ENCODE data around the gene ULK2.
"Not testable (repeated sequence)": the region's sequence is repeated elsewhere in the genome, so short reads cannot be mapped to it uniquely, and the experiment has no call there.

Gene ULK2

GRCh38 chr17:19867329-19868078 is at the start of gene ULK2:
ULK2 (minus strand) TSS chr17:19867936; CDS start chr17:19867417, 519 bp downstream.
- peak; percentile 57 for DNase-seq

GRCh38 chr17:19915245-19915978 is 47.7 kb upstream of the ULK2 start:
- no peak for DNase-seq

DNA sequence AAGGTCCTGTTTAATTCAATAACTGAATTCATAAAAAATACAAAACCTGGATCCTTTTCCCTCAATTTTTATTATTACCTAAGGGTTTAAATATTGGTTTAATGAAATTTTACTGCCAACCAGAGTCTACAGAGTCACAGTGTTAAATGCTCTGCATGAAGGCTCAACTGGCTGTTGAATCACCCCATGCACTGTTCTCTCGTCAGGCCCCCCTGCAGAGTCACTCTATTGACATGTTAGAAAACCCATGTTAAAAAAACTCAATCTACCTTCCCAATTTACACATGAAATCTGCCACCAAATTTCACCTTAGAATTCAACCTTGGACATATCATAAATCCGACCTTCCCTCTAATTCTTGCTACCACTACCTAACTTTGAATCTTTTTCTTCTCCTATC is 43.3 kb upstream of the ULK2 start:
- DNase-seq, result no peak

GRCh38 chr17:19909139-19909538 is 41.4 kb upstream of the ULK2 start:
- DNase-seq, result no peak

DNA sequence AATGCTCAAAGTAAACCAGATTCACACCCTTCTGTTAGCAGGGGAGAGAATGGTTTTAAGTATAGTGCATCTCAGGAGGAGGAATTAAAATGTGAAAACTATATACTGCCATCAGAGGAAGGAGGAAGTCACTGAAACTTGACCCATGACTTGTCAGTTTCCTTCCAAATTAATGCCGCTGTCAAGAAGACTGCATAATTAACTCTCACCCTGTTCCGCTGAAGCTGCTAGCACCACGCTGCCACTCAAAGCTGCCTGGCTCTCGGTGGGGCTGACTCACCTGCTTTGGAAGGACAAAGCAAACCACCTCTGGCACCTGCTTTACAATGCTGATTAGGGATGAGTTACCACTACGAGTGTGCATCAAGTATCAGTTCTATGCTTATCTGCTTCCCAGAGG is 37.8 kb upstream of the ULK2 start:
- no peak for DNase-seq

DNA sequence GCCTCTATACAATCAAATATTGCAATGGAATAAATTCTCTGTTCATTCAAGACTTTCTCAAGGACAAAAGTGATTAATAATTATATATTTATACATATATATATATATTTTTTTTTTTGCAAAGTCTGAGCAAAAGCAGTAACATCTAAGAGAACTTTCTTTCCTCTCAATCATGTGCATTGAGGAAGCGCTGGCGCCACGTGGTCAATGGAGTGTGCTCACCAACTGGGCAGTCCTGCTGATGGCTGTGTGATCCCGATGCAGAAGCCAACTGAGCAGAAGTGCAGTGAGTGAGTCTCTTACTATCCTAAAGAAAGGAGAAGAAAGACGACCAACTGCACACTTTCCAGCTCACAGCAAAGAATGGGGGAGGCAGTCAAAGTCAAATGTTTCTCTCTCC is 37.2 kb upstream of the ULK2 start:
- DNase-seq, result no peak

GRCh38 chr17:19904412-19904811 is 36.7 kb upstream of the ULK2 start:
- no peak for DNase-seq

DNA sequence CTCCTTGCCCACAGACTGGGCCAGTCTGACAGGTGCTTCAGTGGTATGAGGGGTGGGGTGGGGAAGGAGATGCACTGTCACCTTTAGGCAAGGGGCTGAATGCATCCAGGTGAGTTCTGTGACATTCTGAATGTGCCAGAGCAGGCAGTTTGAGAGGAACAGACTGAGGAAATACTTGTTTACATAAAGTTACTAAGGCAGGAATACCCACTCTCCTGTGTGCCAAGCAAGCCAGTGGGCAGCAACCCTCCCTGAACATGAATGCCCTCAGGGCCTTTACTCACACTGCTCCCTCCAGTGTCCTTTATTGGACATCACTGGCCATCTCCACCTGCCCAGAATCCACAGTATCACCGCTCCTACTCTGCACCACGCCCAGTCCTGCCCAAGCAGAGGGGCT is 33.1 kb upstream of the ULK2 start:
- no peak for DNase-seq

DNA sequence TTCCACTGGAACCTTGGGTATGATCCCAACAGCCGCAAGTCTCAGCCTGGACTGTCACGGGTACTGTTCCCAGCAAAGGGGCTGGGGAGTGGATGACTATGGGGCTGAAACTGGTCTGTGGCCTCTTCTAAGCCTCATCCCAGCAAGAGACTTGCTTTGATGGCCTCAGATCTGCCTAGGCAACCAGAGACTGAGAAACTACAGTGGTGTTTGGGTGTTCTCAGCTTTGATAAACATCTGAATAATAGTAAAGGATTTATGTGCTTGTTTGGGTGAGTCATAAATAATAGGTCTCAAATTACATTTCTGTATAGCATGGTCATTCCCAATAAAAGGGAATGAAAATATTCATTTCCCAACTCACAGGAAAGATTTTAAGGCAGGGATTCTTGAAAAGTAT is 30.2 kb upstream of the ULK2 start:
- DNase-seq, result no peak

DNA sequence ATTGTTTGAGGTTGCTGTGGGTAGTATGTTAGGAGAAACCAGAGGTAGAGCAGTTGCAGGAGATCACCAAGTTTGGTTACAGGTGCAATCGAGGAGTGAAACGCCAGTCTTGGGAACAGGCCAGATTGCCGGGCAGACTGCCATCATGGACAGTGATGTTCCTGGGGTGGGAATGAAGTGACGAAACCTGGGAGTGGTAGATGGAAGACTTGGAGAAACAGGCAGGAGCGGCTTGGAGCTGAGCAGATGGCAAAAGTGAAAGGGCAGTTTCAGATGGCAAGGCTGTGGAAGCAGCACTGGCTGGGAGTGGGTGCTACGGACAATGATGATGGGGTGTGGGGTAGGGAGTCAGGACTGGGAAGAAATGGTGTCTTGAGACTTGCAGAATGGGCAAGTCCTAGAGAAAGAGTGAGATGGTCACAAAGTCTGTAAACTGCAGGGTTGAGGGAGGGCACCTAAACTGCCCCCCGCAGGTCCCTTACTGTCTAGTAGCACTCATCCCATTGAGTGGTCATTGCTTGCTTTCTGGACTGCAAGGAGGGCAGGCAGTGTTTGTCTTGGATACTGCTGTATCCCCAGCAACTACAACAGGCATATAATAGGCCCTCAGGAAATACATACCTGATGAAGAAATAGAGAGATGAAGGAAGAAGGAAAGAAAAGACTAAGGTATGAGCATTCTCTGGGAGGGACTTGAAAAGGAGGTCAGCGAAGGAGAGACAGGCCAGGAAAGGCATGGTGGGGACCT is 29.5 kb upstream of the ULK2 start:
- no peak for DNase-seq

- DNase-seq, result no peak
These were observed 28.9 kb upstream of the ULK2 start for GRCh38 chr17:19896679-19897078.

GRCh38 chr17:19890554-19890953 is 22.8 kb upstream of the ULK2 start:
- DNase-seq, result not testable (repeated sequence)

DNA sequence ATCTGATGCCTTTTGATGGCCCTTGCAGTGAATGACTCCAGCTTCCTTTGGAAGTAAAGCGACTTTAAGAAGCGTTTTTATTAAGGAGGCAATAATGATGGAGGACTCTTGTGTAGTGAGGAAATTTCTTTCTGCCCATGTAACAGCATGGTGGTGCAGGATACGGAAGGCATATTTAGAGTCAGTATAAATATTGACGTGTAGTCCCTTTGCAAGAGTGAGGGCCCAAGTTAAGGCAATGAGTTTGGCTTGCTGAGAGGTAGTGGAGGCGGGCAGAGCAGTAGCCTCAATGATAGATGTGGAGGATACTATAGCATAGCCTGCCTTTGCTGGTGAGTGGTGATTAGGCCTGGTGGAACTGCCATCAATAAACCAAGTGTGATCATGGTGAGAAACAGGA is 22.3 kb upstream of the ULK2 start:
- DNase-seq, result not testable (repeated sequence)

GRCh38 chr17:19886116-19886515 is 18.4 kb upstream of the ULK2 start:
- DNase-seq, result no peak

- DNase-seq, result no peak
These were observed 15.9 kb upstream of the ULK2 start for GRCh38 chr17:19883537-19884215.

- no peak for DNase-seq
These were observed 12.7 kb upstream of the ULK2 start for GRCh38 chr17:19880393-19880792.

GRCh38 chr17:19877364-19877945 is 9.7 kb upstream of the ULK2 start:
- DNase-seq, result no peak

GRCh38 chr17:19876529-19877161 is 8.9 kb upstream of the ULK2 start:
- no peak for DNase-seq

DNA sequence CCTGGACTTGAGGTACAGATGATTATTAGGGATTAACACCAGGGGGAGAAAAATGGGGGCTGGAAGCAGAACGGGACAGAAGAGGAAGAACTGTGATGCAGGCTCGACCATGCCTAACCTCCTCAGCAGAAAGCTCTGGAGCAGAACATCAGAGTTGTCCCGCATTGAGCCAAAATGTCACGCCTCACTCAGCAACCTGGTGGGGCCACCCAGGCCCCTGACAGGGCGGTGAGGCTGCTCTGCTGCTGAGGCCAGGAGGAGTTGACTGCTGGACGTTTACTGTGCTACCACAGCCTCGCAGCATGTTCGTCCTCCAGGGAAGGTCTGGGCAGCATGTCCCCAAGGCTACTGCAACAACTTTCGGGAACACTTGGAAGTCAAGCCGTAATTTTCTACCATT is 6.5 kb upstream of the ULK2 start:
- no peak for DNase-seq

- DNase-seq, result no peak
These were observed 5.6 kb upstream of the ULK2 start for GRCh38 chr17:19873346-19873745.

DNA sequence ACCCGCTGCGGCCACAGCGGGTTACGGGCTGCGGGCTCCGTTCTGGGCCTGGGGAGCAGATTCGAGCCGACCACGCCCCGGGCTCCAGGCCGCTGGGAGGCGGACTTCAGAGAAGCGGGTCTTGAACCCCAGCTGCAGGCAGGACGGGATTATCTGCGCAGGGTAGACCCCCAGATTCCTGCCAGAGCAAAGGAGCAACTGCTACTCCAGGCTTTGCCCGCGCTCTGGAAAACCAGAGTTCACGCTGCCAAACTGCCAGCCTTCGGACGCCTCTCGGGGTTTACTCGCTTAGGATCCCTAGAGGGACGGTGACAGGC is 301 bp upstream of the ULK2 start:
- no peak for DNase-seq

- DNase-seq, result peak; percentile 60
These were observed 732 bp downstream of the ULK2 start for GRCh38 chr17:19867079-19867328.

- DNase-seq, result no peak
These were observed 2.7 kb downstream of the ULK2 start for GRCh38 chr17:19865021-19865420.
